GM21381 (cell line): Measurements from ENCODE around the gene STRIP2.
"Not testable (repeated sequence)": the region's sequence is repeated elsewhere in the genome, so short reads cannot be mapped to it uniquely, and the experiment has no call there.

Source experiments
- ATAC-seq: cut with Tn5 transposase; IDR thresholded peaks from one replicate; pipeline ENCODE4 v1.9.1; 2021; ENCODE audit warnings: mild to moderate bottlenecking, moderate library complexity; ENCODE audit not compliant: unreplicated experiment

STRIP2 gene

GRCh38 chr7:129433847-129434674, at the start of gene STRIP2:
TSS of gene STRIP2 (plus strand) at chr7:129434432. CDS start at chr7:129434473, 41 bp downstream.
- ATAC-seq = peak; percentile 95

DNA sequence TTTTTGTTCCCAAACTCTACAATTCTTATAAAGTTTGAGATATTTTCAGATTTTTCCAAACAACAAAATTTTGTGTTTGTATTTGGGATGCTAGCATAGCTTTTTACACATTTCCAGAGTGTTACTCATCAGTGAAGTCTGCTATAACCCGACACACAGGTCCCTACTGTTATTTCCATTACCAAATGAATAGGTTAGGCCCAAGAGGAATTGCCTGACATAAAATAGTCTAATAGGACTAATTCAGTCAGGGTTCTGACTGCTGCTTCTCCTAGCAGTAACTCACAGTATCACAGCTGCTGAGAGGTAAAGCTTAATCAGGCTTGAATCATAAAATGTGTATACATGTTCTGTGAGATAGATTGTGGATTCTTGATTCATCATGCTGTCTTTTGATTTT, 49.1 kb upstream of the STRIP2 start:
- ATAC-seq = no peak

DNA sequence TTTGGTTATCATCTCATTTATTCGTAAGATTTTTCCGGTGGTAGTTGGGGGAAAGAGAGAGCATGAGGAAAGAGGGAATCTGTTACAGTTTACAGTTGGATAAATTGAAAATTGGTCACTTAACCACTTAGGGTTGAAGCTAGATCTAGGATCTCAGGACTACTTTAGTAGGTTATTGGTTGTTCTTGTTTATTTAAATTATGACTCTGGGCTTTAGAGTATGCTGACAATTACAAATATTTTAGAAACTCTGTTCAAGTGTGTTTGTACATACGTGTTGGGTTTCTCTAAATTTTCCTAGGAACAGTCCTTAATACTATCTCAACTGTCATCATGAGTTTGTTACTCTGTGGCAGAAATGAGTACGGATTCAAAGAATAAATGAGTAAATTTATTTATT, 48.6 kb upstream of the STRIP2 start:
- ATAC-seq = no peak

DNA sequence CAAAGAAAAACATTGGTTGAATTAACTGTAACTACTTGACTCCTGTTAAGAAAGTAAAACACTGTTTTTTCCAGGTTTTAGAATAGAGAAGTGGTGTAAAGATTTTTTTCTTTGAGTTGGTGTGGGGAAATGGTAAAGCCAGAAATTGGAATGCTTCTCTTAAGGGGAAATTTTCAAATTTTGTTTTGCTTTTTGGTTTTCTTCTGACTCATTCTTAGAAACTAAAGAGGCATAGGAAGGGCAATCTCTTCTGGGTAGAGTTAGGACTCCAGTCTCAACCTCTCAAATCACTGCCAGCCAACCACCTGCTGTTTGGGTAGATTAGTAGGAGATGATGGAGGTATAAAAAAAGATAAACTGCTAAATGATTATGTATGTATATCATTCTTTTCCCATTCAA, 47.7 kb upstream of the STRIP2 start:
- no peak for ATAC-seq

DNA sequence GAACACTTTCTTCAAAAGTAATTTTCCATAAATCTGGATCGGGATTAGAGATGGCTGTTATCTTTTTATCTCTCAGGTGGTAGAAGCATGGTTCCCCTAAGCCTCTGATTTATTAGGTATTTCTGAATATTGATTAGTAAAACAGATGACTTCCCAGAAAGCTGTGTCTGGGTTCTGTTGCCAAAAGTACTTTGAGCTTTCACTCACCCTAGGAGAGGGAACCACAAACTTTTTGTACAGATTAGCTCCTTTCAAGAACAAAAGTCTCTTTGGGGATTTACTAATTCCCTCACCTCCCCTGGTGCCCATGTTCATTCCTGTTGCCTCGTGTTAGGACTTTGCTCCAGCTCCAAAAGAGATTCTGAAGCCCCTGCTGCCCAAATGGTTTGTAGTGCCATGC, 46.7 kb upstream of the STRIP2 start:
- no peak for ATAC-seq

GRCh38 chr7:129388333-129389098, 45.7 kb upstream of the STRIP2 start:
- ATAC-seq = no peak

DNA sequence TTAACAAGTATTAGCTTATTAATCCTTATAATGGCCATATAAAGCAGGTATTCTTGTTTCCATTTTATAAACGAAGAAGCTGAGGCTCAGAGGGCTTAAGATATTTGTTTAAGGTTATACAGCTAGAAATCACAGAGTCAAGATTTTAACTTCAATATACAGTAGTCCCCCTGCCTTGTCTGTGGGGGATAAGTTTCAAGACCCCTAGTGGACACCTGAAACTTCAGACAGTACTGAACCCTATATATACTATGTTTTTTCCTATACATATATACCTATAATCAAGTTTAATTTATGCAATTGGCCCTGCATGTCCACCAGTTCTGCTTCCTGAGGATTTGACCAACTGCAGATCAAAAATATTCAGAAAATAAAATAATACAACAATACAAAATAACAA, 44.4 kb upstream of the STRIP2 start:
- no peak for ATAC-seq

DNA sequence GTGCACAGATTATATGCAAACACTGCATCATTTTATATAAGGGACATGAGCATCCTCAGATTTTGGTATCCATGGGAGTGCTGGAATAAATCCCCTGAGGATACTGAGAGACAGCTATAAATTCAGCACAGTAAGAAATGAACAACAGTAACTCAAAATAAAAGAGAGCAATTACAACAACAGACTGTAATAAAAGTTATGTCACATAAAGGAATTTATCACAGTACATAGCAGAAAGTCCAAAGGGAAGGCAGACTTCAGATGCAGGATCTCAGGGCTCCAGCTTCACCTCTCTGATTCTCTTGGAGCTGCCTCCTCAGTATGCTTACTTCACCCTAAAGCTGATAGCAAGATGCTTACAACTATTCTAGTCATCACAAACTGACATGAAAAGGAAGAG, 43.9 kb upstream of the STRIP2 start:
- ATAC-seq = no peak

- ATAC-seq = no peak
Measured at GRCh38 chr7:129391546-129392171, 42.6 kb upstream of the STRIP2 start.

DNA sequence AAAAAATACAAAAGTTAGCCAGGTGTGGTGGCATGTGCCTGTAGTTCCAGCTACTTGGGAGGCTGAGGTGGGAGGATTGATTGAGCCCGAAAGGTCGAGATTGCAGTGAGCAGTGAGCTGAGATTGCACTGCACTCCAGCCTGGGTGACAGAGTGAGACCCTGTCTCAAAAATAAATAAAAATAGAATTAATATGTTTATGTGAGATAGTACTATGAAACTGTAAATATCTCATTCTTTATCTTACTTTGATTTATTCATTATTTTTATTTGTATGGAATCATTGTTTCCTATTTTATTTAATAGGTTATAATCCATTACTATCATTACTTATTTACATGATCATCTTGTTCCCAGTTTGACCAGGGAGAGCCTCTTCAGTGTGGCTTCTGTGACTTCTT, 41.0 kb upstream of the STRIP2 start:
- no peak for ATAC-seq

- ATAC-seq = no peak
Measured at GRCh38 chr7:129394101-129394500, 40.1 kb upstream of the STRIP2 start.

- no peak for ATAC-seq
Measured at GRCh38 chr7:129394982-129395914, 39.0 kb upstream of the STRIP2 start.

DNA sequence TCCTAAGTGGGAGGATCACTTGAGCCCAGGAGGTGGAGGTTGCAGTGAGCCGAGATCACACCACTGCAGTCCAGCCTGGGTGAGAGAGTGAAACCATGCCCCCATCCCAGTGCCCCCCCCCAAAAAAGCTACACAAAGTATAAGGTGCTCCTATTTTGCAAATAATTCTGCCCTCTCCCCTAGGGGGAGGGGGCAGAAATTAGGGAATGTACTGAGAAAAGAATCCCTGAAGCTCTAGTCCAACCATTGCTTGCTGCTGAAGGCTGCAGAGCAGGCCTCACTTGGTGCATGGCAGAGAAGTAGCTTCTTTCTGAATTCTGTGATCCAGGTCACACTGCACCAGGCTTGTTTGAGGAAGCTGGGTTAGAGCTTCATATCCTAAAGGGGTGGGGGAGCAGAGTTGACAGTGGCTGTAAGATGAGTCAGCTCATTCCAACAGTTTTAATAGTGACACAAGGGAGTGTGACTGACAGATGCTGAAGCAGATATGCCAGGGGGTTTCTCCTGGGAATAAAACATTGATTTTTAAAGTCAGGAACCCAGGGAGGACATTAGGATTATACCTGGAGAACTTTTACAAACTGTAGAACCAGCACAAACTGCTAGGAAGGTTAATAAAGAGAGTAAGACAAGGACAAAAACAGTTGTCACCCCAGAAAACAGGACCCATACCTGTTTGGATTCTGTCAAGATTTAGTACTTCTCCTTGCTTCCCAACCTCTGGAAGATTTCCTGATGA, 32.8 kb upstream of the STRIP2 start:
- ATAC-seq = no peak

DNA sequence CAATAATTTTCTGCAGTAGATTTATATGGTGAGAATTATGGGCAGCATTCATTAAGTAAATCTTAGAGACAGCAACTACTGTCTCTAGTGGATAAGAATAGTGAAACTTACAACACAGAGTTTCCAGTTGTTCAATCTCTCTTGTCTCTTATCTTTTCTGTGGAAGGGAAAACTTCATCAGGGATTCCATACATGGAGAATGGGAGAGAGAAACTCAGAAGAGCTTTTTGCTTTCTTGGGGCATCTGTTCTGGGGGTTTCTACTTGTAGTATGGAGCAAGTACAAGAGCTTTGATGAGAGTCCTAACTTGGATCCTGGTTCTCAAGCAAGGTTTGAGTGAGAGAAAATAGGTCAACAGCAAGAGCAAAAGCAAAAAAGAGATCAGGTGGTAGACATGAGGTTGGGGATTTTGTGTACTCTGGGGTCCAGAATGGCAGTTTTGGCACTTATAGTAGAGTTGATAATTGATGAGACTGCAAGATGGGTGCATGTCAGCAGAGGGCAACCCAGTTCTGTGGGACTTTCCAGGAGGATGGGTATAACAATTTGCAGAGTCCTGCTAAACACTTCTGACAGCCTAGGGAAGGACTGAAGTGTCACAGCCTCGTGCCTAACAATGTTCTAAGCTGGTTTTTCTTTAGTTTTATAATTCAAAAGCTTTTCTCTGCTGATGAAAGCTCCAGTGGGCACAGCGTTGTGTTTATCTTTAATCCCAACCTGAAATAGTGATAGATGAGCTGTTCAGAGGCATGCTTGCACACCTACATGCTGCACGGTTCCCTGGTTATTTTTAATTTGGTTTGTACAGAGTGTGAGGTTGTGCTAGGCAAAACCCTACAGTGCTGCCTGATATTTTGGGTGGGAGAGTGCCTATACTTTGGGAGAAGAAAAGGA, 32.0 kb upstream of the STRIP2 start:
- ATAC-seq = peak; percentile 70

DNA sequence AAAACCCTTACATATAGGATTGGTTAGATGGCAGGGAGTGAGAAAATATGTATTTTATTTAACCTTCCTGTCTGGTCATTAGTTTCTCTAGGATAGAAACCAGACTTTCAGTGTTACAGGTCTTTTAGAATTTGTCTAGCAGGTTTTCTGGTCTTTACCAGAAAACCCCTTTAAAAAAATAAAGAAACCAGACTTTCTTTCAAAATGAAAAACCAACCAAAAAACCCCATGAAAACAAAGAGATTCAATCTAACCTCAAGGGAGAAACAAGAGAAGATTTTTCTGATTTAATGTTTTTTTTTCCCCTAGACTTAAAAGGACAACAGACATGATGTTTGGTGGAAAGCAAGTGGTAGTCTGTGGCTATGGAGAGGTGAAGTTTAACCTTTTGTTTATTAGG, 28.7 kb upstream of the STRIP2 start:
- ATAC-seq = no peak

GRCh38 chr7:129410238-129410637, 24.0 kb upstream of the STRIP2 start:
- ATAC-seq = not testable (repeated sequence)

GRCh38 chr7:129412501-129412900, 21.7 kb upstream of the STRIP2 start:
- ATAC-seq = no peak

GRCh38 chr7:129417073-129417472, 17.2 kb upstream of the STRIP2 start:
- ATAC-seq = no peak

GRCh38 chr7:129421717-129422250, 12.4 kb upstream of the STRIP2 start:
- ATAC-seq = no peak
